Astrocyte of the cerebellum (primary cell): ENCODE measurements around the gene LAMB4.

Experiments
- DNase-seq: peaks from one replicate; pipeline ENCODE4 v3.0.0-alpha.2; 2011; ENCODE audit warnings: low read depth
- H3K4me3 ChIP-seq: 2 replicates; pipeline ENCODE4 v1.5.1; 2011; ENCODE audit warnings: mild to moderate bottlenecking, low read depth, low read length, moderate library complexity
- in situ Hi-C: cut with HindIII; loops from 2 replicates; pipeline ENCODE4 v1.10.0; 2017; ENCODE audit warnings: low sequenced_read_pairs
- TF ChIP-seq, protein P1 (sequence below): IDR thresholded peaks from 2 replicates; pipeline ENCODE4 v1.5.1; 2012; ENCODE audit warnings: low read length, low read depth, moderate library complexity, mild to moderate bottlenecking; ENCODE audit errors: missing control alignments

Gene LAMB4

DNA sequence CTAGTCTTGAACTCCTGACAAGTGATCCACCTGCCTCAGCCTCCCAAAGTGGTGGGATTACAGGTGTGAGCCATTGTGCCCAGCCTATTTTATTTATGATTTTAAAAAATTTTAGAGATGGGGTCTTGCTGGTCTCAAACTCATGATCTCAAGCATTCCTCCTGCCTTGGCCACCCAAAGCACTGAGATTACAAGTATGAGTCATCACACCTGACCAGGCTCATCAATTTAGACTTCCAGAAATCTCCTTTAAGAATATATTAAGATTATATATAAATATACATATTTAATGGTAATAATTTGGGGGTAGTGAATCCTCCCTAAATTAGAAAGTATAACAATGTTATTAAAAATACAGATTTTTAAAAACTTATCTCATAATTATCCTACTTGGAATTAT, 156.3 kb downstream of the LAMB4 start:
- in situ Hi-C loops, result no loop called here
- DNase-seq, result no peak
- H3K4me3 ChIP-seq, result no peak overlapping the region
- TF ChIP-seq, protein P1, sequence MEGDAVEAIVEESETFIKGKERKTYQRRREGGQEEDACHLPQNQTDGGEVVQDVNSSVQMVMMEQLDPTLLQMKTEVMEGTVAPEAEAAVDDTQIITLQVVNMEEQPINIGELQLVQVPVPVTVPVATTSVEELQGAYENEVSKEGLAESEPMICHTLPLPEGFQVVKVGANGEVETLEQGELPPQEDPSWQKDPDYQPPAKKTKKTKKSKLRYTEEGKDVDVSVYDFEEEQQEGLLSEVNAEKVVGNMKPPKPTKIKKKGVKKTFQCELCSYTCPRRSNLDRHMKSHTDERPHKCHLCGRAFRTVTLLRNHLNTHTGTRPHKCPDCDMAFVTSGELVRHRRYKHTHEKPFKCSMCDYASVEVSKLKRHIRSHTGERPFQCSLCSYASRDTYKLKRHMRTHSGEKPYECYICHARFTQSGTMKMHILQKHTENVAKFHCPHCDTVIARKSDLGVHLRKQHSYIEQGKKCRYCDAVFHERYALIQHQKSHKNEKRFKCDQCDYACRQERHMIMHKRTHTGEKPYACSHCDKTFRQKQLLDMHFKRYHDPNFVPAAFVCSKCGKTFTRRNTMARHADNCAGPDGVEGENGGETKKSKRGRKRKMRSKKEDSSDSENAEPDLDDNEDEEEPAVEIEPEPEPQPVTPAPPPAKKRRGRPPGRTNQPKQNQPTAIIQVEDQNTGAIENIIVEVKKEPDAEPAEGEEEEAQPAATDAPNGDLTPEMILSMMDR, result no peak
